Measurements from ENCODE around the gene KIF1A.

The KIF1A gene

DNA sequence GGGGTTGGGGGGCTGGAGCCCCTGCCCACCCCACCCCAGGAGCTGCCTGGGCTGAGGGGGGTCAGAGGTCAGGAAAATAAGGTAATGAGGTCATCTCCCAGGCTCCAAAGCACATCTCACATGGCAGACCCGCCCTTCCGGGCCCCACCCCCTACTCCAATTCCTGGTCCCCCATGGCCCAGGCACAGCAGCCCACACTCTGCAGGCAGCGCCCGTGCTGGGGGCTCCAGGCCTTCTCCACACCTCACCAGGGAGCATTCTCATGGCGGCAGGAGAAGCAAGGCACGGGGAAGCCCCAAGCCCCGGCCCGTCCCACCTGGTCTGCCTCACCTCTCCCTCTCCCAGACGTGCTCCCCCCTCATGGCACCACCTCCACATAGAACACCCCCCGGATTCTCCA is 84.5 kb downstream of the KIF1A start:
- DNase-seq (ENCODE audit: low read depth) = no peak

- DNase-seq (ENCODE audit: low read depth) = no peak
These were observed 85.3 kb downstream of the KIF1A start for GRCh38 chr2:240734756-240735155.

- DNase-seq (ENCODE audit: low read depth) = no peak
These were observed 86.1 kb downstream of the KIF1A start for GRCh38 chr2:240733803-240734495.

- DNase-seq (ENCODE audit: low read depth) = no peak
These were observed 87.0 kb downstream of the KIF1A start for GRCh38 chr2:240732911-240733622.

GRCh38 chr2:240732184-240732583 is 87.8 kb downstream of the KIF1A start:
- no peak for DNase-seq (ENCODE audit: low read depth)

DNA sequence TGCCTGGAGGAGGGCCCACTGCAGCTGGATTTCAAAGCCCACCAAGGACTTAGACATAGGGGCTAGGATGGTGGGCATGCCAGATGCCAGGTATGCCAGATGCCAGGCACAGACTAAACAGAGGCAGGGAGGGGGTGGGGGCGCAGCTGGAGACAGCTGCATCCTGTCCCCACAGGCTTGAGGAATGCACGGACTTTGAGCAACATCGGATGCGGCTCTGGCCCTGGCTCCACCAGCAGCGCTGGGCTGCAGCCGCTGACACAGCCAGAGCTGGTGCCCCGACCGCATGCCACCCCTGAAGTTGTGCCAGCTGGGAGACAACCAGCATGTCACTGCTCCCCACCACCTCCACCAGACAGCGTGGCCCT is 88.9 kb downstream of the KIF1A start:
- no peak for DNase-seq (ENCODE audit: low read depth)

- no peak for DNase-seq (ENCODE audit: low read depth)
These were observed 89.4 kb downstream of the KIF1A start for GRCh38 chr2:240730501-240731177.

DNA sequence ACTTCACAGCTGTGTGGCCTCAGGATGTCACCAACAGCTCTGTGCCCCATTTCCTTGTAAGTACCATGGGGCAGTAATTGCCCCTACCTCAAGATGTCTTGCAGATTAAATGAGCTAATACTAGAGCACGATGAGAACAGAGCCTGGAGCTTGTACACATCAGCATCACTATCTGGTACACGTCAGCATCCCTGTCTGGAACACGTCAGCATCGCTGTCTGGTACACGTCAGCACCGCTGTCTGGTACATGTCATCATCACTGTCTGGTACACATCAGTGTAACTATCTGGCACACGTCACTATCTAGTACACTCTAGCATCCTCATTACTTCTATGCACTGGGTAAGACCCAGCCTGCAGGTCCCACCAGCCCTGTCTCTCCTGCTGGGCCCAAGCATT is 91.2 kb downstream of the KIF1A start:
- no peak for DNase-seq (ENCODE audit: low read depth)

DNA sequence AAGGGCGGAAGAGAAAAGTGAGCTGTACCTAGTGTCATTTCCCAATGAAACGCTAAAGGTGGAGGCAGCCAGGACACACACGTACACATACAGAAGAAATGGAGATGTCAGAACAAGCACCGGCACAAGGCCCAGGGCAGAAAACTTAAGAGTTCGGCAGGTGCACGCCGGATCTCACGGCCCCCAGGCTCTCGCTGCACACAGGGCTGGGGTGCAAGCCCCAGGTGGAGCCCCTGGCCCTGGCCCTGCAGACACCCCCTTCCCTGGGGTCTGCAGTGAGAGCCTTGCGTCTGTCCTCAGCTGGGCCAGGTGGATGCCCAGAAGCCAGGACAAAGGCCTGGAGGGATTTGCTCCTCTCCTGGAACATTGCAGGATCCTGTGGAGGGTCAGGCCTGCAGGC is 91.7 kb downstream of the KIF1A start:
- no peak for DNase-seq (ENCODE audit: low read depth)

DNA sequence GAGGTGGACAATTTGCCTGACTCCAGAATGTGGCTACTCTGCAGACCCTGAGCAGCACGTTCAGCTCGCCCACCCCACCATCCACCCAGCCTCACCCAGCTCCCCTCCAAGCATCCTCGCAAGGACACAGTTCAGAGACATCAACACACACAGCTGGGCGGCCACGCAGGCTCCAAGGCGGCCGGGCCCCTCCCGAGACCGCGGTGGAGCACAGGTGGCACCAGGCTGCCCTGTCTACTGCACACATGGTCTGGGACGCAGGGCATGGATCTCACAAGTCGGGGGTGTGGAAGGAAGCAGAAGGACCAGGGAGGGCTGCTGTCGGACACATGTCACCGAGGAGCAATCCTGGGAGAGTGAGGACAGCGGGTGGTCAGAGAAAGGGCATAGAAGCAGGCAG is 92.1 kb downstream of the KIF1A start:
- no peak for DNase-seq (ENCODE audit: low read depth)

DNA sequence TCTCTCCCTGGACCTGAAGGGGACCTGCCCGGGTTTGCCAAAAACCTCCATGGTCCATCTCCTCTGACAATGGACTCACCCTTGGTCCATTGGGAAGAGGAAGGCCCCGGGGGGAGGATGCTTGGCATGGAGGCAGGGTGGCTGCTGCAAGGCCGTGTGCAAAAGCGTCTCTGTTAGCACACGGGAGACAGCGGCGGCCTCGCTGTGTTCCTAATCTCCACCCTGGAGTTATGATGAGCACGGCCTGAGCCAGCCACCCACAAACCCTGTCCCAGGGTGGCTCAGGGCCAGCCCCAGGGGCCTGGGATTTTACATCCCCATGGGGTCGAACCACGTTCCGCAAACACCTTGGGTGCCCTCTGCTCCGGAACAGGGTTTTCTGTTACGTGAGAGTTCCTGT is 92.6 kb downstream of the KIF1A start:
- no peak for DNase-seq (ENCODE audit: low read depth)

GRCh38 chr2:240726876-240727275 is 93.1 kb downstream of the KIF1A start:
- no peak for DNase-seq (ENCODE audit: low read depth)

GRCh38 chr2:240725671-240726070 is 94.3 kb downstream of the KIF1A start:
- DNase-seq (ENCODE audit: low read depth) = no peak

DNA sequence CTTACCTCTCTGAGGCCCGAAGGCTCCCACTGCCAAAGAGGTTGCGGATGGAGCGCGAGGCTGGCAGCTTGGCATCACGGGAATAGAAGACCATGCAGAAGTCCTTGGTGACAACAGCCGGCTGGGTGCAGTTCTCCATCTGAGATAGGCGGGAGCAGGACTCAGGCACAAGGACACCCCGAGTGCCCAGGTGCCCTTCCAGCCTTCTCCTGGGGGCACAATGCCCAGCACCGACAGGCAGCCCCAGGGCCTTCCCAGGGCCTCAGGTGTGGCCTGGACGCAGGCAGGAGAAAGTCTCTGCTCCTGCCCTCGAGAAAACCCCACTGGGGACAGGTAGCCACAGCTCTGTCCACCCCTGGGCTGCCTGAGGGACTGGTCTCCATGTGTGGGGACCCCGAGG is 94.8 kb downstream of the KIF1A start:
- DNase-seq (ENCODE audit: low read depth) = no peak

- DNase-seq (ENCODE audit: low read depth) = no peak
These were observed 95.6 kb downstream of the KIF1A start for GRCh38 chr2:240724431-240724830.

DNA sequence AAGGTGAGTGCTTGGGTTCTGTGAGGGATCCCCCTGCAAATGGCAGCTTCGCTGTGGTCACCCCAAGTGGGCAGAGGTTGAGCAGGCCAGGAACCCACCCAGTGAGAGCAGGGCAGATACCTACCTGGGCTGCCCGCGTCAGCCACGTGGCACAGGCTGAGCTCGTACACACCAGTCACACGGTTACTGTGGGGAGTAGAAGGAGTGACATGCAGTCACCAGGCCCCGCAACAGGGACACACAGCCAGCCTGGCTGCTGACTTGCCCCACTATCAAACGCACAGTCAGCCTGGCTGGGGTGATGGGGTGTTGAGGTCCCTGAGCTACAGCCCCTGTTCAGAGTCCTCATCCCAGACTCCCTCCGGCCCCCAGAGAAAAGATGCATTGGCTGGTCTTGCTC is 96.2 kb downstream of the KIF1A start:
- DNase-seq (ENCODE audit: low read depth) = no peak

- DNase-seq (ENCODE audit: low read depth) = no peak
These were observed 97.0 kb downstream of the KIF1A start for GRCh38 chr2:240722796-240723735.

DNA sequence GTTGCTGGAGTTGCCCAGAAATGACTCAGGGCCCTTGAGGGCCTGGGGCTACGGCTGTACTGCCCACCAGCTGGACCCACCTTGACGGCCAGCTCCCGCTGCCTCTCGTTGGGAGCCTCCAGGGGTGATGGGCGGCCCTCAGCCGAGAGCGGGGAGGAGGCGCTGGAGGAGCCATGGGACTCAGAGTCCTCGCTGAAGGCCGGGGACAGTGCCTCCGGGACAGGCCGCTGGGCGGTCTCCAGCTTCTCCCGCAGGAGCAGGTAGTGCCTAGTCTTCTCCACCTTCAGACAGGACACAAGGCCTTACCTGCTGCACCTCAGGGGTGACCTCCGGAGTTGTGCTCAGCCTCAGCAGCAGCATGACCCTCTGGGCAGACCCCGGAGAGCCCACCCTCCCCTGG is 97.6 kb downstream of the KIF1A start:
- no peak for DNase-seq (ENCODE audit: low read depth)

GRCh38 chr2:240721596-240722180 is 98.3 kb downstream of the KIF1A start:
- no peak for DNase-seq (ENCODE audit: low read depth)

GRCh38 chr2:240720686-240721595 is 99.1 kb downstream of the KIF1A start:
- no peak for DNase-seq (ENCODE audit: low read depth)

All from stimulated activated CD8-positive, alpha-beta memory T cell treated with anti-CD3 and anti-CD28 coated beads, Interleukin-15, amount 100 ng/mL, for 1 hour (primary cell).